HUES48 (cell line): Measurements from ENCODE around the gene KIF23.

Experiments
- H3K27ac ChIP-seq: one replicate; pipeline ENCODE4 v1.7.0; 2013; ENCODE audit warnings: low read depth, low read length, inconsistent platforms
- H3K27me3 ChIP-seq: 2 replicates; pipeline ENCODE4 v1.6.1; 2013; ENCODE audit warnings: mild to moderate bottlenecking, low read length; ENCODE audit not compliant: control insufficient read depth, insufficient read depth
- H3K36me3 ChIP-seq: 2 replicates; pipeline ENCODE4 v1.6.1; 2013; ENCODE audit warnings: low read length; ENCODE audit not compliant: control insufficient read depth, insufficient read depth
- H3K4me1 ChIP-seq: 2 replicates; pipeline ENCODE4 v1.6.1; 2013; ENCODE audit warnings: mild to moderate bottlenecking, low read length; ENCODE audit not compliant: control insufficient read depth, insufficient read depth
- H3K4me3 ChIP-seq: 2 replicates; pipeline ENCODE4 v1.5.1; 2013; ENCODE audit warnings: mild to moderate bottlenecking, low read depth, low read length
- H3K9ac ChIP-seq: 2 replicates; pipeline ENCODE4 v1.6.1; 2013; ENCODE audit warnings: mild to moderate bottlenecking, low read depth, low read length, moderate library complexity
- H3K9me3 ChIP-seq: 2 replicates; pipeline ENCODE4 v1.6.1; 2013; ENCODE audit warnings: low read length; ENCODE audit not compliant: control insufficient read depth, insufficient read depth

The KIF23 gene

DNA sequence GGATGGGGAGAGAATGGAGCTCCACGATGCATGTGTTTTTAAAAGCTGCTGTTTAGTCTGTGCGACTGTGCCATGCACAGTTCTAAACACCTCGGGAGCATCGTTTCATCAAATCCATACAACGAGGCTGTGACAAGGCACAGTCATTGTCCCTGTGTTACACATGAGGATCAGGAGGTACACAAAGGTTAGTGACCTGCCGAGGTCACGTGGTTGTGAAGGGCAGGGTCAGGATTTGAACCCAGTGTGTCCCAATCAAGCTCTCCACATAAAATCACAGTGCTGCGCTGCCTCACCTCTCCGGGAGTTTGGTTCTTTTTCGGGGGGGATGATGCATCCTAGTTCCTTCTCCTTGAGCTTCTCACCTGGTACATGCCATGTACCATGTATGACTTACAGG is 18.7 kb upstream of the KIF23 start:
- H3K9me3 ChIP-seq, result no peaks in the 10 kb centered on the region
- H3K27ac ChIP-seq, result no peak overlapping the region
- H3K36me3 ChIP-seq, result no peaks in the 10 kb centered on the region
- H3K4me1 ChIP-seq, result peaks cover 11% of the 10 kb centered on the region
- no peak overlapping the region for H3K4me3 ChIP-seq
- H3K27me3 ChIP-seq, result no peaks in the 10 kb centered on the region
- H3K9ac ChIP-seq, result no peak overlapping the region

DNA sequence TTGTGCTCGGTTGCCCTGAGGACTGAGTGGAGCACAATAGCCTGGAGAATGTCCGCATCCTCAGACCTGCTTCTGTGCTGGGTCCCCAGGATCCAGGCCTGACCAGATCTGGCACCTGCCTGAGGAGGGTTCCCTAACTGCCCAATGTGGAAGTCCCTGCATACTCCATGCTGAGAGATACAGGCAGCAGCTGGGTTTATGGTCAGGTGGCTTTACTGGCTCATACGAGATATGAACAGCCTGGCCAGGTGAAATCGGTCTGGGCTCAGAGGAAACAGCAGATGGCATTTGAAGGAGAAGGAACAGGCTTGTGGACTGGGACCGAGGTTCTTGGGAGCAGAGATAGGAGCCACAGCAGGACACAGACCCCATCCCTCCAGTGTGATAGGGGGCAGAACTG is 18.2 kb upstream of the KIF23 start:
- Histone ChIP-seq H3K36me3 (no peaks in the 10 kb centered on the region), H3K9ac (no peak overlapping the region), H3K27me3 (no peaks in the 10 kb centered on the region), H3K4me1 (peaks cover 11% of the 10 kb centered on the region), H3K4me3 (no peak overlapping the region), H3K9me3 (no peaks in the 10 kb centered on the region), H3K27ac (no peak overlapping the region)

DNA sequence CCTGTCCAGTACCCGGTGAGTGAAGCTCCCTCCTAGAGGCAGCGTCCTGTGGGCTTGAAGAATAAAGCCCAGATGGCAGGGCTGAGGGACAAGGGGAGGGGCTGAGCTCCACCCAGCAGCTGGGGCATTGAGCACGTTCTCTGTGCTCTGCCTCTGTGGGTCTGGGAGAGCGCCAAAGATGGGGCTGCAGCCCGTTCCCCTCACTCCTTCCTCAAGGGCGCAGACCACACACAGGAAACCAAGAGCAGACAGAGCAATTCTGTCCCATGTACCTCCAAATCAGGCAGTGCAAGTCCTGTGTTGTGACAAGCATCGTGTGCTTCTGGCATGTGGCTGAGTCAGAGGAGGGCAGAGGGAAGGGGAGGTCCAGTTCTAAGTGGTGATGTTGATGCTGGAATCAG is 15.7 kb upstream of the KIF23 start:
- Histone ChIP-seq H3K4me1 (peaks cover 10% of the 10 kb centered on the region), H3K9ac (no peak overlapping the region)

DNA sequence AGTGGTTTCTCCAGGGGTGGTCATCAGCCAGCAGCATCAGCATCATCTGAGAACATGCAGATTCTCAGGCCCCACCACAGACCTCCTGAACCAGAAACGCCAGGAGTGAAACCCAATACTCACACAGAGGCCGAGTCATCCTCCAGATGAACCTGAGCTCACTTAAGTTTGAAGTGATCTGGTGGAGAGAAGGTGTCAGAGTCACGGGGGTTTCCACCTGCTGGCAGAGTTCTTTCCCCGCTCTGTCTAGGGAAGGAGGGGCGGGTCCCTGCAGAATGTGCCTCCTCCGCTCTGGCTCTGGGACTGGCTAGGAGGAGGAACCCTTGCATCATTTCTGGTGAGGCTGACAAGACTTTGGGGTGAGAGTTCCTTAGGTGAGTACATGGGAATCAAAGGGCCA is 13.3 kb upstream of the KIF23 start:
- H3K4me1 ChIP-seq, result no peaks in the 10 kb centered on the region
- H3K27me3 ChIP-seq, result no peaks in the 10 kb centered on the region
- H3K9ac ChIP-seq, result no peak overlapping the region
- no peak overlapping the region for H3K4me3 ChIP-seq
- no peaks in the 10 kb centered on the region for H3K9me3 ChIP-seq
- H3K27ac ChIP-seq, result no peak overlapping the region
- H3K36me3 ChIP-seq, result no peaks in the 10 kb centered on the region

More for the DNA sequence above, 15.7 kb upstream of the KIF23 start:
- no peak overlapping the region for H3K4me3 ChIP-seq
- H3K9me3 ChIP-seq, result no peaks in the 10 kb centered on the region
- H3K27ac ChIP-seq, result no peak overlapping the region
- no peaks in the 10 kb centered on the region for H3K27me3 ChIP-seq
- no peaks in the 10 kb centered on the region for H3K36me3 ChIP-seq

DNA sequence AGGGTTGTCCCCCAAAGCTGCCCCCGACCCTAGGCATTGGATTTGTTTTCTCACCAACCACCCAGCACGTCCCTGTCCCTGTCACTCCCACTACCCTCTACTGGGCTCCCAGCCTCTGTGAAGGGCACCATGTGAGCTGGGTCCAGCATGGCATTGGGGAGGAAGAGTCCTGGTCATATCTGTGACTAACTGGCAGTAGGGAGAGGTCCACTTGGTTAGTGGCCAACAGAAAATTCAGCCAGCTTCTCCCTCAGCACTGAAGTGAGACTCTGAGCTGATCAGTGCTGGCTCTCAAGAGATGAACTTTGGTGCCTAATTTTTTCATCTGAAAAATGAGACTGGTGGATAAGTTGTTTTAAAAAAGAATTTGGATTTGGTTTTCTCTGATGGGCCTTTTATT is 11.3 kb upstream of the KIF23 start:
- Histone ChIP-seq H3K4me3 (no peak overlapping the region), H3K36me3 (no peaks in the 10 kb centered on the region), H3K9me3 (no peaks in the 10 kb centered on the region), H3K4me1 (no peaks in the 10 kb centered on the region), H3K9ac (no peak overlapping the region), H3K27ac (no peak overlapping the region), H3K27me3 (no peaks in the 10 kb centered on the region)

DNA sequence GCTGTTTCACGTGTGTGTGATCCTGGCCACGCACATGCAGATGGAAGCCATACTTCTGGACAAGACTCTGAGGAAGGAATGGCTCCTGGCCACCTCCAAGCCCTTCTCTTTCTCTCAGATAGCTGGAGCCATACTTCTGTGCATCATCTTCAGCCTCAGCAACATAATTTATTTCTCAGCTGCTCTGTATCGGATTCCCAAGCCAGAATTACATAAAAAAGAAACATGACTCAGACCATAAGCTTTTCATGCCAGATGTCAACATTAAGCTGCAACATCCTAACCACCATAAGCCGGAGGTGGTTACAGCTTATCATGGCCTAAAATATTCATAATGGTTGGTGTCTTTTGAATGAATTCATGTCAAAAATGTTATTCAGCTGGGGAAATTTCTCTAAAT is 10.6 kb upstream of the KIF23 start:
- H3K4me1 ChIP-seq, result no peaks in the 10 kb centered on the region
- no peaks in the 10 kb centered on the region for H3K27me3 ChIP-seq
- H3K9ac ChIP-seq, result no peak overlapping the region
- H3K36me3 ChIP-seq, result no peaks in the 10 kb centered on the region
- no peak overlapping the region for H3K4me3 ChIP-seq
- H3K27ac ChIP-seq, result no peak overlapping the region
- H3K9me3 ChIP-seq, result no peaks in the 10 kb centered on the region

DNA sequence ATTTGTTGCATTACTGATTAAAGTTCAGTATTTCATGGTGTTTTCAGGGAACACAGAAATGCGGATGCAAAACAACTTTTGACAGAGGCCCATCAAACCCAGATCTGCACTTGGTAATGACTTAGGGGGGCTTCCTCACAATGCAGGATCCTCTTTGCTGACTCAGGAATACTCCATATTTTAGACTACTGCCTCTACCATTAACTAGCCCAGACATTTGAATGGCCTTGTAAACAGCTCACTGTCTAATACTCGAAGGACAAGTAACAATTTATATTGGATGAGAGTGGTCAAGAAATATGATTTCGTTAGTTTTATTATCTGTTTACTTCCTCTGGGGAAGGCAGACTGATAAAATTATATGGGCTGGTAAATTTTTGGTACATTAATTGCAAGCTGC is 9.0 kb upstream of the KIF23 start:
- H3K36me3 ChIP-seq, result no peaks in the 10 kb centered on the region
- H3K4me1 ChIP-seq, result peaks cover 2% of the 10 kb centered on the region; the same call in 1 of the 2 replicates
- H3K27ac ChIP-seq, result no peak overlapping the region
- no peaks in the 10 kb centered on the region for H3K9me3 ChIP-seq
- H3K4me3 ChIP-seq, result no peak overlapping the region
- no peaks in the 10 kb centered on the region for H3K27me3 ChIP-seq
- no peak overlapping the region for H3K9ac ChIP-seq

DNA sequence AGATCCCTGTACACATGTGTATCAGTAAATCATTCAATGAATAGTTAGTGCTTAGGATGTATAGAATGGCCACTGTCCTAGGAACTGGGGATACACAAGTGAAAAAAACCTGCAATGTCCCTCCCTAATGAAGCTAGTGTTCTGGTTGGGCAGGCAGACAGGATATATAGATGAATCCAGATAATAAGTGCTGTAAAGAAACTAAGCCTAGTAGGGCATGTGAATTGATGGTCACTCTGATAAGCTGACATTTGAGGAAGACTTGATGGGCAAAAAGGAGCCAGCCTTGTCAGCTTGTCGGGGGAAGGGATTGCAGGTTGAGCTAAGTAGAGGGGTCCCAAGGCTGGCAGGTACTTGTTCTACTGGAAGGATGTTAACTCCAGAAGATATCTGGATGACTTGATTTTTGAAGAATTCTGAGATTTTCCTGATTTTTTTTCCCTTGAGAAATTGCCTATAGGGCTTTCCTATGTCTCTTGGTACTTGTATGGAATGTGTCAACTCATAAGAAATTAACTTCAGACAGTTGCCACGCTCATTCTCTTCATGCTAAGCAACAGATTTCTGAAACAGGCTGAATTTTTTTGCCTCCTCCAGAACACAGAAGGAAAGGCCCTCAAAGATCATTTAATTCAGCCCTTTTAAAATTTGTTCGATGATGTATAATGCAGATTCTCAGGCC is 6.3 kb upstream of the KIF23 start:
- no peak overlapping the region for H3K9ac ChIP-seq
- no peak overlapping the region for H3K4me3 ChIP-seq
- no peak overlapping the region for H3K27ac ChIP-seq
- peaks cover 3% of the 10 kb centered on the region; the same call in 1 of the 2 replicates for H3K4me1 ChIP-seq
- H3K27me3 ChIP-seq, result no peaks in the 10 kb centered on the region
- H3K9me3 ChIP-seq, result no peaks in the 10 kb centered on the region
- no peaks in the 10 kb centered on the region for H3K36me3 ChIP-seq

DNA sequence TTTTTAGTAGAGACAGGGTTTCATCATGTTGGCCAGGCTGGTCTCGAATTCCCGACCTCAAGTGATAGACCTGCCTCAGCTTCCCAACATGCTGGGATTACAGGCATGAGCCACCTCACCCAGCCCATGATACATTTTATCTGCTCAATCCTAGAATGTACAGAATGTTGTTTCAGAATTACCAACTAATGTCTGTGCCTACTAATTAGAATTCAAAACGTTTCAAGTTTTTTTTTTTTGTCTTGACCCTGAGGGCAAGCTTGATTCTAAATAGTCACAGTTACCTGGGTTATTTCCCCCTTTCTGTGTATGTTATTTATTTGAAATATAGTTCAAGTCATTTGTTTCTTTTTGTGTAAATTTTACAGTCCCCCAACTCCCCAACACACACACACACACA is 5.3 kb upstream of the KIF23 start:
- no peak overlapping the region for H3K9ac ChIP-seq
- H3K4me1 ChIP-seq, result peaks cover 3% of the 10 kb centered on the region; the same call in 1 of the 2 replicates

DNA sequence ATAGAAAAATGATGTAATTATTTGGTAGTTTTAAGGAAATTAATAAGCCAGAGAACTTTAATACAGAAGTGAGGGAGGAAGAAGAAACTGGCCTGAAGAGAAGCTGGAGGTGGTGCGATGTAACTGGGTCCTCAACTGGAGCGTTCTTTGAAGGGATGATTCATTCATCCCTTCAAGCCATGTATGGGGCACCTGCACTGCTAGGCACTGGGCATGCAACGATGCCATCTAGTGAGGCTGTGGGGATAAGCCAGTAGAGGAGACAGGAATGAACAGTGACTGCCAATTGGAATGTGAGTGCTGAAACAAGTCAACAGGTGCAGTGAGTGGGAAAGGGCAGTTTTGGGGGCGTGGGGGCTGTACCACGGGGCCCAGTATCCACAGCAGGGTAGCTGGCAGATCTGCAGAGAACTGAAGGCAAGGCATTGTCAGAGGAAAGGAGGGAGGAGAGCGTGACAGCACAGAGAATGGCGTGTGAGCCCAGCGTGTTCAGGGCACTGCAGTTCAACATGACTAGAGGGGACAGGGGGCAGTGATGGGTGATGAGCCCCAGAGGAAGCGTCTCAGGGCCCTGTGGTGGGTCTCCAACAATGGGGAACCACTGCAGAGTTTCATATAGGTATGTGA is 3.8 kb upstream of the KIF23 start:
- Histone ChIP-seq H3K4me1 (peaks cover 4% of the 10 kb centered on the region), H3K36me3 (no peaks in the 10 kb centered on the region), H3K27ac (no peak overlapping the region), H3K27me3 (no peaks in the 10 kb centered on the region), H3K4me3 (no peak overlapping the region), H3K9ac (no peak overlapping the region), H3K9me3 (no peaks in the 10 kb centered on the region)

More for the DNA sequence above, 5.3 kb upstream of the KIF23 start:
- Histone ChIP-seq H3K36me3 (no peaks in the 10 kb centered on the region), H3K27me3 (no peaks in the 10 kb centered on the region), H3K9me3 (no peaks in the 10 kb centered on the region), H3K4me3 (no peak overlapping the region), H3K27ac (no peak overlapping the region)

DNA sequence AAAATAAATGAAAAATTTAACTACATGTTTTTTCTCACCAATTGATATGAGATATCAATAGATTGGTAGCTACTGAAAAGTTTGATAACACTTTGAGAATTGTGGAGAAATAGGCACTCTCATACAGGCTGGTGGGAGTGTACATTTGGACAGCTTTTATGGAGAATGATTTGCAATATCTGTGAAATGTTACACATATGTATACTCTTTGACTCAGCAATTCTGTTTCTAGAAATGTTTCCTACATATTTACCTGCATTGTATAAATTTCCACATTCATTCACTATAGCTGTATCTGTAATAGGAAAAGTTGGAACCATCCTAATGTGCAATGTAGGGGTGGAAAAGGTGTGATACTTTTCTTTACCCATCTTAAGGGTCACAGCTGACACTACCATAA is 1.9 kb upstream of the KIF23 start:
- Histone ChIP-seq H3K4me1 (peaks cover 10% of the 10 kb centered on the region), H3K4me3 (no peak overlapping the region), H3K9me3 (no peaks in the 10 kb centered on the region), H3K36me3 (peaks cover 4% of the 10 kb centered on the region), H3K9ac (no peak overlapping the region), H3K27ac (no peak overlapping the region), H3K27me3 (no peaks in the 10 kb centered on the region)
